SK-N-SH treated with all-trans-retinoic acid at 6 μM for 48 hours (cell line): ENCODE results near the gene EFNA3.

Experiments
- ATAC-seq: fragments of 200-7000 bp; cut with Tn5 transposase; 3 replicates; pipeline ENCODE4 v1.9.1; 2020; ENCODE audit warnings: mild to moderate bottlenecking, moderate library complexity
- CREB5 ChIP-seq: fragments of 250-450 bp; sonication (Bioruptor Pico); IDR thresholded peaks from 2 replicates; pipeline ENCODE4 v1.5.1; 2020; ENCODE audit warnings: low read depth, mild to moderate bottlenecking, moderate library complexity
- CSDC2 ChIP-seq: fragments of 250-450 bp; sonication (Bioruptor Pico); IDR thresholded peaks from 2 replicates; pipeline ENCODE4 v1.5.0; 2020; ENCODE audit warnings: mild to moderate bottlenecking, moderate library complexity
- CSRNP3 ChIP-seq: fragments of 250-450 bp; sonication (Bioruptor Pico); IDR thresholded peaks from 2 replicates; pipeline ENCODE4 v1.5.1; 2021; ENCODE audit warnings: mild to moderate bottlenecking, moderate library complexity
- ESRRG ChIP-seq: fragments of 250-450 bp; sonication (Bioruptor Pico); IDR thresholded peaks from 2 replicates; pipeline ENCODE4 v1.6.1; 2021; ENCODE audit warnings: mild to moderate bottlenecking
- GLIS3 ChIP-seq: fragments of 250-450 bp; sonication (Bioruptor Pico); IDR thresholded peaks from 2 replicates; pipeline ENCODE4 v1.5.0; 2020; ENCODE audit warnings: mild to moderate bottlenecking, moderate library complexity
- ISL1 ChIP-seq: fragments of 250-450 bp; sonication (Bioruptor Pico); IDR thresholded peaks from 2 replicates; pipeline ENCODE4 v2.1.2; 2022; ENCODE audit warnings: mild to moderate bottlenecking, moderate library complexity
- OSR1 ChIP-seq: fragments of 250-450 bp; sonication (Bioruptor Pico); IDR thresholded peaks from 2 replicates; pipeline ENCODE4 v1.8.0; 2022; ENCODE audit warnings: moderate library complexity, mild to moderate bottlenecking, inconsistent platforms
- PATZ1 ChIP-seq: fragments of 250-450 bp; sonication (Bioruptor Pico); IDR thresholded peaks from 2 replicates; pipeline ENCODE4 v1.8.0; 2020; ENCODE audit warnings: mild to moderate bottlenecking, moderate library complexity, borderline replicate concordance
- POU6F1 ChIP-seq: fragments of 250-450 bp; sonication (Bioruptor Pico); IDR thresholded peaks from 2 replicates; pipeline ENCODE4 v1.8.0; 2021; ENCODE audit warnings: low read depth, mild to moderate bottlenecking, moderate library complexity, borderline replicate concordance
- RARB ChIP-seq: fragments of 250-450 bp; sonication (Bioruptor Pico); IDR thresholded peaks from 2 replicates; pipeline ENCODE4 v1.8.0; 2021; ENCODE audit warnings: mild to moderate bottlenecking, moderate library complexity
- SNAI2 ChIP-seq: fragments of 250-450 bp; sonication (Bioruptor Pico); IDR thresholded peaks from 2 replicates; pipeline ENCODE4 v1.5.0; 2020; ENCODE audit warnings: mild to moderate bottlenecking, moderate library complexity
- TOX ChIP-seq: fragments of 250-450 bp; sonication (Bioruptor Pico); IDR thresholded peaks from 2 replicates; pipeline ENCODE4 v1.8.0; 2021; ENCODE audit warnings: mild to moderate bottlenecking, moderate library complexity, borderline replicate concordance
- ZC3H10 ChIP-seq: fragments of 250-450 bp; sonication (Bioruptor Pico); IDR thresholded peaks from 2 replicates; pipeline ENCODE4 v1.5.1; 2021; ENCODE audit warnings: mild to moderate bottlenecking, moderate library complexity
- ZFP3 ChIP-seq: fragments of 250-450 bp; sonication (Bioruptor Pico); IDR thresholded peaks from 2 replicates; pipeline ENCODE4 v1.5.0; 2020; ENCODE audit warnings: mild to moderate bottlenecking, moderate library complexity
- ZFP30 ChIP-seq: fragments of 450-650 bp; formaldehyde crosslinking; IDR thresholded peaks from 2 replicates; pipeline ENCODE4 v1.5.0; 2022; ENCODE audit warnings: mild to moderate bottlenecking, moderate library complexity
- ZNF565 ChIP-seq: fragments of 450-650 bp; formaldehyde crosslinking; conservative IDR thresholded peaks from 2 replicates; pipeline ENCODE4 v1.5.0; 2020; ENCODE audit warnings: low read depth, mild to moderate bottlenecking, moderate library complexity
- ZNF70 ChIP-seq: fragments of 450-650 bp; formaldehyde crosslinking; IDR thresholded peaks from 2 replicates; pipeline ENCODE4 v1.5.0; 2020; ENCODE audit warnings: mild to moderate bottlenecking, moderate library complexity
- ZNF8 ChIP-seq: fragments of 450-650 bp; formaldehyde crosslinking; IDR thresholded peaks from 2 replicates; pipeline ENCODE4 v1.5.0; 2020; ENCODE audit warnings: mild to moderate bottlenecking, moderate library complexity

EFNA3 gene

GRCh38 chr1:155053531-155054105, 25.0 kb upstream of the EFNA3 start:
- ATAC-seq: no peak
- TF ChIP-seq SNAI2 (CRISPR knock-in tag): no peak
- no peak for TF ChIP-seq RARB
- TF ChIP-seq ZNF565 (CRISPR knock-in tag): no peak
- no peak for TF ChIP-seq ZNF8
- no peak for TF ChIP-seq POU6F1
- TF ChIP-seq ISL1 (CRISPR knock-in tag): no peak
- TF ChIP-seq GLIS3 (CRISPR knock-in tag): no peak
- TF ChIP-seq TOX (CRISPR knock-in tag): no peak
- no peak for TF ChIP-seq PATZ1 (CRISPR knock-in tag)
- TF ChIP-seq, all 23 proteins: peak for 0

- TF ChIP-seq PATZ1 (CRISPR knock-in tag) (no peak), RARB (no peak), CSRNP3 (no peak), ESRRG (CRISPR knock-in tag) (no peak)
- ATAC-seq: no peak
Observed at GRCh38 chr1:155057104-155057503, 21.5 kb upstream of the EFNA3 start.

- no peak for ATAC-seq
- TF ChIP-seq TOX (CRISPR knock-in tag): no peak
- TF ChIP-seq OSR1 (CRISPR knock-in tag): no peak
- no peak for TF ChIP-seq ESRRG (CRISPR knock-in tag)
Observed at GRCh38 chr1:155057788-155058211, 20.8 kb upstream of the EFNA3 start.

GRCh38 chr1:155060736-155061135, 17.9 kb upstream of the EFNA3 start:
- no peak for TF ChIP-seq CREB5 (CRISPR knock-in tag)
- ATAC-seq: no peak

GRCh38 chr1:155061381-155062150, 17.1 kb upstream of the EFNA3 start:
- ATAC-seq: peak; percentile 72
- TF ChIP-seq ZFP3 (CRISPR knock-in tag): no peak
- TF ChIP-seq ZFP30 (CRISPR knock-in tag): no peak
- no peak for TF ChIP-seq RARB
- no peak for TF ChIP-seq PATZ1 (CRISPR knock-in tag)
- no peak for TF ChIP-seq ESRRG (CRISPR knock-in tag)
- no peak for TF ChIP-seq ZNF70 (CRISPR knock-in tag)
- no peak for TF ChIP-seq CSRNP3
- TF ChIP-seq GLIS3 (CRISPR knock-in tag): no peak
- no peak for TF ChIP-seq ZNF565 (CRISPR knock-in tag)
- no peak for TF ChIP-seq ZC3H10
- no peak for TF ChIP-seq TOX (CRISPR knock-in tag)
- no peak for TF ChIP-seq CSDC2 (CRISPR knock-in tag)
- no peak for TF ChIP-seq POU6F1
- TF ChIP-seq SNAI2 (CRISPR knock-in tag): no peak
